ENCODE results near the gene ZMIZ1. TPM values are rescaled to one million over a fixed set of nuclear protein-coding genes. Genes with fewer than 3 reads are reported as not detected.

The ZMIZ1 gene
- polyA plus RNA-seq, 1 donor from 2014 or later = 26.8 TPM

DNA sequence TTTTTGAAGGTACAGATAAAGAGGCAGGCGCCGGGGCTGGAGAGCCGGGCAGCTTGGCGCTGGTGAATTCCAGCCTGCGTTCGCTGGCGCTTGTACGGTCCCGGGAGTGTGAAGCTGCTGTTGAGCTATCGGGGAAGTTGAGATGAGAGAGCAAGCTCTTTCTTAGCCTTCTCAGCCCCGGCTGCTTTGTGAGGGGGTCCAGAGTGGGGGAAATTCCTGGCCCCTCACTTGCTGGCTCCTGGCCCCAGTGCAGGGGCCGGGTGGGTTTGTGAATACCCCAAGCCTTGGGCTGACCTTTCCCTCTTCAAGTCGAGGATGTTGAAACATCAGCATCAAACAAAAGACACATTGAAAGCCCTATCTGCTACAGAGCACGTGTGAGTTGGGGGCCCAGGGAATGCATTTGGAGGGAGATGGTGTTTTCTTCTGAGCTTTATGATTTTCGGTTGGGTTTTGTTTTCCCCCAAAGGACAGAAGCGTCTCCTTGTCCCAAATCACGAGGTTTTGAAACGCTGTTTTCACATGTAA, 2.7 kb downstream of the ZMIZ1 start:
- peak overlapping the region; percentile 96 for H3K27ac ChIP-seq (ENCODE audit: low read length)
- H3K4me2 ChIP-seq (ENCODE audit: low read length) = peak overlapping the region; percentile 96
- TF ChIP-seq MXI1 (conservative IDR thresholded peaks at IDR 0.05; ENCODE audit: poor library complexity, severe bottlenecking) (peak; percentile 68), POLR2AphosphoS5 (IDR thresholded peaks at IDR 0.05) (no peak), RAD21 (conservative IDR thresholded peaks at IDR 0.05) (peak; percentile 14), SMC3 (conservative IDR thresholded peaks at IDR 0.05; ENCODE audit: poor library complexity) (no peak), EZH2 (IDR thresholded peaks at IDR 0.05; ENCODE audit: borderline replicate concordance, insufficient read depth, low read length, poor library complexity, severe bottlenecking) (no peak), EP300 (conservative IDR thresholded peaks at IDR 0.05; ENCODE audit: poor library complexity, severe bottlenecking) (no peak), TAF1 (IDR thresholded peaks at IDR 0.05; ENCODE audit: low read depth) (no peak), REST (IDR thresholded peaks at IDR 0.05; ENCODE audit: borderline replicate concordance) (no peak)
- TF ChIP-seq, protein P1, sequence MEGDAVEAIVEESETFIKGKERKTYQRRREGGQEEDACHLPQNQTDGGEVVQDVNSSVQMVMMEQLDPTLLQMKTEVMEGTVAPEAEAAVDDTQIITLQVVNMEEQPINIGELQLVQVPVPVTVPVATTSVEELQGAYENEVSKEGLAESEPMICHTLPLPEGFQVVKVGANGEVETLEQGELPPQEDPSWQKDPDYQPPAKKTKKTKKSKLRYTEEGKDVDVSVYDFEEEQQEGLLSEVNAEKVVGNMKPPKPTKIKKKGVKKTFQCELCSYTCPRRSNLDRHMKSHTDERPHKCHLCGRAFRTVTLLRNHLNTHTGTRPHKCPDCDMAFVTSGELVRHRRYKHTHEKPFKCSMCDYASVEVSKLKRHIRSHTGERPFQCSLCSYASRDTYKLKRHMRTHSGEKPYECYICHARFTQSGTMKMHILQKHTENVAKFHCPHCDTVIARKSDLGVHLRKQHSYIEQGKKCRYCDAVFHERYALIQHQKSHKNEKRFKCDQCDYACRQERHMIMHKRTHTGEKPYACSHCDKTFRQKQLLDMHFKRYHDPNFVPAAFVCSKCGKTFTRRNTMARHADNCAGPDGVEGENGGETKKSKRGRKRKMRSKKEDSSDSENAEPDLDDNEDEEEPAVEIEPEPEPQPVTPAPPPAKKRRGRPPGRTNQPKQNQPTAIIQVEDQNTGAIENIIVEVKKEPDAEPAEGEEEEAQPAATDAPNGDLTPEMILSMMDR (IDR thresholded peaks at IDR 0.05; ENCODE audit: poor library complexity, severe bottlenecking) = no peak
- no peak overlapping the region for H2AFZ ChIP-seq (ENCODE audit: low read depth, low read length)
- peak overlapping the region; percentile 96 for H3K4me3 ChIP-seq (ENCODE audit: low read length)
- no peaks in the 10 kb centered on the region for H3K9me3 ChIP-seq (ENCODE audit: low read length)
- H3F3A ChIP-seq (ENCODE audit: insufficient read depth, low read length, poor library complexity, severe bottlenecking) = no peaks in the 10 kb centered on the region
- H3K9ac ChIP-seq (ENCODE audit: low read length) = peak overlapping the region; percentile 96
- H3K27me3 ChIP-seq (ENCODE audit: insufficient read depth, low read depth, low read length) = no peaks in the 10 kb centered on the region
- H3K9me2 ChIP-seq (ENCODE audit: insufficient read depth, low read length) = no peaks in the 10 kb centered on the region
- peaks cover 68% of the 10 kb centered on the region for H3K79me2 ChIP-seq (replicated peaks; ENCODE audit: insufficient read depth, low read length)
- no peaks in the 10 kb centered on the region for H3K36me3 ChIP-seq (ENCODE audit: insufficient read depth, low read length)
- H4K20me1 ChIP-seq (ENCODE audit: insufficient read depth) = peaks cover 42% of the 10 kb centered on the region

- no peaks in the 10 kb centered on the region for H3K9me3 ChIP-seq (ENCODE audit: low read length)
- no peak for TF ChIP-seq POLR2AphosphoS5 (IDR thresholded peaks at IDR 0.05)
- TF ChIP-seq MXI1 (conservative IDR thresholded peaks at IDR 0.05; ENCODE audit: poor library complexity, severe bottlenecking) = no peak
- no peak for TF ChIP-seq EP300 (conservative IDR thresholded peaks at IDR 0.05; ENCODE audit: poor library complexity, severe bottlenecking)
- no peak for TF ChIP-seq EZH2 (IDR thresholded peaks at IDR 0.05; ENCODE audit: borderline replicate concordance, insufficient read depth, low read length, poor library complexity, severe bottlenecking)
- TF ChIP-seq REST (IDR thresholded peaks at IDR 0.05; ENCODE audit: borderline replicate concordance) = no peak
- TF ChIP-seq RAD21 (conservative IDR thresholded peaks at IDR 0.05) = no peak
- no peak for TF ChIP-seq SMC3 (conservative IDR thresholded peaks at IDR 0.05; ENCODE audit: poor library complexity)
- TF ChIP-seq, protein P1 (IDR thresholded peaks at IDR 0.05; ENCODE audit: poor library complexity, severe bottlenecking) = no peak
- no peak for TF ChIP-seq TAF1 (IDR thresholded peaks at IDR 0.05; ENCODE audit: low read depth)
- H3K9me2 ChIP-seq (ENCODE audit: insufficient read depth, low read length) = no peaks in the 10 kb centered on the region
- H3K9ac ChIP-seq (ENCODE audit: low read length) = peak overlapping the region; percentile 96
- peak overlapping the region; percentile 96 for H3K4me2 ChIP-seq (ENCODE audit: low read length)
- no peak overlapping the region for H2AFZ ChIP-seq (ENCODE audit: low read depth, low read length)
- H3K79me2 ChIP-seq (replicated peaks; ENCODE audit: insufficient read depth, low read length) = peaks cover 73% of the 10 kb centered on the region
- no peaks in the 10 kb centered on the region for H3K27me3 ChIP-seq (ENCODE audit: insufficient read depth, low read depth, low read length)
- H3K4me3 ChIP-seq (ENCODE audit: low read length) = peak overlapping the region; percentile 96
- H4K20me1 ChIP-seq (ENCODE audit: insufficient read depth) = peaks cover 46% of the 10 kb centered on the region
- no peaks in the 10 kb centered on the region for H3K36me3 ChIP-seq (ENCODE audit: insufficient read depth, low read length)
- no peaks in the 10 kb centered on the region for H3F3A ChIP-seq (ENCODE audit: insufficient read depth, low read length, poor library complexity, severe bottlenecking)
- peak overlapping the region; percentile 96 for H3K27ac ChIP-seq (ENCODE audit: low read length)
Measured at GRCh38 chr10:79072041-79072441, 3.3 kb downstream of the ZMIZ1 start.
